GM20000 (cell line): Measurements from ENCODE around the gene BUD31.
"Not testable (repeated sequence)": the region's sequence is repeated elsewhere in the genome, so short reads cannot be mapped to it uniquely, and the experiment has no call there.

ENCODE experiments used
- DNase-seq: peaks from one replicate; pipeline ENCODE4 v3.0.0; 2012; ENCODE audit warnings: low spot score
- CTCF ChIP-seq: IDR thresholded peaks from 2 replicates; pipeline ENCODE4 v1.5.1; 2012; ENCODE audit warnings: mild to moderate bottlenecking, control low read depth; ENCODE audit errors: extremely low read depth, missing control alignments

Gene BUD31

GRCh38 chr7:99415513-99416127 lies 6.9 kb downstream of the BUD31 start:
- peak; percentile 29 for TF ChIP-seq CTCF
- DNase-seq = not testable (repeated sequence)

GRCh38 chr7:99418260-99418659 lies 9.5 kb downstream of the BUD31 start:
- DNase-seq = no peak

GRCh38 chr7:99419323-99420021 lies 10.7 kb downstream of the BUD31 start:
- DNase-seq = no peak
- no peak for TF ChIP-seq CTCF

More at GRCh38 chr7:99418260-99418659, 9.5 kb downstream of the BUD31 start:
- TF ChIP-seq CTCF = no peak

- no peak for TF ChIP-seq CTCF
- no peak for DNase-seq
Measured at GRCh38 chr7:99420213-99420612, 11.4 kb downstream of the BUD31 start.

GRCh38 chr7:99420986-99421385 lies 12.2 kb downstream of the BUD31 start:
- DNase-seq = no peak
- no peak for TF ChIP-seq CTCF

GRCh38 chr7:99422186-99422585 lies 13.4 kb downstream of the BUD31 start:
- DNase-seq = no peak
- TF ChIP-seq CTCF = no peak

GRCh38 chr7:99422625-99423024 lies 13.9 kb downstream of the BUD31 start:
- DNase-seq = no peak
- TF ChIP-seq CTCF = no peak
